ENCODE data around the gene ST6GALNAC1. TPM values are rescaled to one million over a fixed set of nuclear protein-coding genes. Genes with fewer than 3 reads are reported as not detected.

ST6GALNAC1 gene
- total and polyA plus RNA-seq, 2 of the 13 experiments (the other 11 are each of a cell fraction or from before 2014, with no cell fraction given) = not detected

DNA sequence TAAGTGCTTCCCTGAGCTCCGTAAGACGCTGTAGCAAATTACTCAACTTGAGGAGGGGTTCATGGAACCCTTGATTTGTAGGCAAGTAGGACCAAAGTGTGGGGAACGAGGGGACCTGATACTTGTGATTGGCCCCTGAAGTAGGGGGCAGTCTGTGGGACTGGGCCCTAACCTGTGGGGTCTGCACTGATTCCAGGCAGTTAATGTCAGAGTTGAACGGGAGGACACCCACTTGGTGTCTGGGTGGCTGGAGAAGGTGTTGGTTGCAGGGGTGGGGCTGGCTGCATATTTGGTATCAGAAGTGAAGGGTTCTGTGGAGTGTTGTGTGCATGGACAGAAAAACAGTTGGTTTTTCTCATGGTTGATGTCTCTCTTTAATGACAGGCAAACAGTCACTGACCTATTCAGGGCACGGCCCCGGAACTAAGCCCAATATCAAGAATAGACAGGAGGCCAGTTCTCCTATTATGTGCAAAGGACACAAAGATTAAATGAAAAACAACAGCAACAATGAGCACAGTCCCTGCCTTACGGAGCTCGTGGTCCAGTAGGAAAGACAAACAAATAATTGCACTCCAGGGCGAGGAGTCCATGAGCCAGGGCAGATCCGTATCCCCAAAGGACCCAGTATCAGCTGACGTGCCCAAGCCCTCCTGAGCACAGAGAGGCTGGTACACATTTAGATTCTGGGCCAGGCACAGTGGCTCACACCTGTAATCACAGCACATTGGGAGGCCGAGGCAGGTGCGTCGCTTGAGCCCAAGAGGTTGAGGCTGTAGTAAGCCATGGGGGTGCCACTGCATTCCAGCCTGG is 48.0 kb upstream of the ST6GALNAC1 start (continued):
- TF ChIP-seq, protein P1, sequence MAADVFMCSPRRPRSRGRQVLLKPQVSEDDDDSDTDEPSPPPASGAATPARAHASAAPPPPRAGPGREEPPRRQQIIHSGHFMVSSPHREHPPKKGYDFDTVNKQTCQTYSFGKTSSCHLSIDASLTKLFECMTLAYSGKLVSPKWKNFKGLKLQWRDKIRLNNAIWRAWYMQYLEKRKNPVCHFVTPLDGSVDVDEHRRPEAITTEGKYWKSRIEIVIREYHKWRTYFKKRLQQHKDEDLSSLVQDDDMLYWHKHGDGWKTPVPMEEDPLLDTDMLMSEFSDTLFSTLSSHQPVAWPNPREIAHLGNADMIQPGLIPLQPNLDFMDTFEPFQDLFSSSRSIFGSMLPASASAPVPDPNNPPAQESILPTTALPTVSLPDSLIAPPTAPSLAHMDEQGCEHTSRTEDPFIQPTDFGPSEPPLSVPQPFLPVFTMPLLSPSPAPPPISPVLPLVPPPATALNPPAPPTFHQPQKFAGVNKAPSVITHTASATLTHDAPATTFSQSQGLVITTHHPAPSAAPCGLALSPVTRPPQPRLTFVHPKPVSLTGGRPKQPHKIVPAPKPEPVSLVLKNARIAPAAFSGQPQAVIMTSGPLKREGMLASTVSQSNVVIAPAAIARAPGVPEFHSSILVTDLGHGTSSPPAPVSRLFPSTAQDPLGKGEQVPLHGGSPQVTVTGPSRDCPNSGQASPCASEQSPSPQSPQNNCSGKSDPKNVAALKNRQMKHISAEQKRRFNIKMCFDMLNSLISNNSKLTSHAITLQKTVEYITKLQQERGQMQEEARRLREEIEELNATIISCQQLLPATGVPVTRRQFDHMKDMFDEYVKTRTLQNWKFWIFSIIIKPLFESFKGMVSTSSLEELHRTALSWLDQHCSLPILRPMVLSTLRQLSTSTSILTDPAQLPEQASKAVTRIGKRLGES (CRISPR knock-in tag; IDR thresholded peaks at IDR 0.05; ENCODE audit: borderline replicate concordance) = no peak
- TF ChIP-seq GZF1 (CRISPR knock-in tag; IDR thresholded peaks at IDR 0.05) = no peak
- no peak for TF ChIP-seq FLYWCH1 (CRISPR knock-in tag; IDR thresholded peaks at IDR 0.05)
- TF ChIP-seq ZFYVE20 (CRISPR knock-in tag; IDR thresholded peaks at IDR 0.05; ENCODE audit: borderline replicate concordance, low read depth) = no peak
- peak; percentile 91 for TF ChIP-seq IRF2 (CRISPR knock-in tag; IDR thresholded peaks at IDR 0.05)
- TF ChIP-seq ZNF33A (CRISPR knock-in tag; IDR thresholded peaks at IDR 0.05; ENCODE audit: borderline replicate concordance) = peak; percentile 90; the same call in 1 of the 2 replicates
- no peak for TF ChIP-seq ZNF253 (CRISPR knock-in tag; IDR thresholded peaks at IDR 0.05; ENCODE audit: borderline replicate concordance)
- no peak for TF ChIP-seq MZF1 (CRISPR knock-in tag; IDR thresholded peaks at IDR 0.05; ENCODE audit: borderline replicate concordance)
- TF ChIP-seq, protein P2, sequence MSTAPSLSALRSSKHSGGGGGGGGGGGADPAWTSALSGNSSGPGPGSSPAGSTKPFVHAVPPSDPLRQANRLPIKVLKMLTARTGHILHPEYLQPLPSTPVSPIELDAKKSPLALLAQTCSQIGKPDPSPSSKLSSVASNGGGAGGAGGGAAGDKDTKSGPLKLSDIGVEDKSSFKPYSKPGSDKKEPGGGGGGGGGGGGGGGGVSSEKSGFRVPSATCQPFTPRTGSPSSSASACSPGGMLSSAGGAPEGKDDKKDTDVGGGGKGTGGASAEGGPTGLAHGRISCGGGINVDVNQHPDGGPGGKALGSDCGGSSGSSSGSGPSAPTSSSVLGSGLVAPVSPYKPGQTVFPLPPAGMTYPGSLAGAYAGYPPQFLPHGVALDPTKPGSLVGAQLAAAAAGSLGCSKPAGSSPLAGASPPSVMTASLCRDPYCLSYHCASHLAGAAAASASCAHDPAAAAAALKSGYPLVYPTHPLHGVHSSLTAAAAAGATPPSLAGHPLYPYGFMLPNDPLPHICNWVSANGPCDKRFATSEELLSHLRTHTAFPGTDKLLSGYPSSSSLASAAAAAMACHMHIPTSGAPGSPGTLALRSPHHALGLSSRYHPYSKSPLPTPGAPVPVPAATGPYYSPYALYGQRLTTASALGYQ (CRISPR knock-in tag; IDR thresholded peaks at IDR 0.05) = no peak; the same call in 1 of the 2 replicates
- TF ChIP-seq ZFY (CRISPR knock-in tag; IDR thresholded peaks at IDR 0.05) = no peak; the same call in none of the 2 replicates
- peak; percentile 50 for TF ChIP-seq CEBPG (CRISPR knock-in tag; IDR thresholded peaks at IDR 0.05)
- no peak for TF ChIP-seq ARNT (IDR thresholded peaks at IDR 0.05)
- TF ChIP-seq, protein P3, sequence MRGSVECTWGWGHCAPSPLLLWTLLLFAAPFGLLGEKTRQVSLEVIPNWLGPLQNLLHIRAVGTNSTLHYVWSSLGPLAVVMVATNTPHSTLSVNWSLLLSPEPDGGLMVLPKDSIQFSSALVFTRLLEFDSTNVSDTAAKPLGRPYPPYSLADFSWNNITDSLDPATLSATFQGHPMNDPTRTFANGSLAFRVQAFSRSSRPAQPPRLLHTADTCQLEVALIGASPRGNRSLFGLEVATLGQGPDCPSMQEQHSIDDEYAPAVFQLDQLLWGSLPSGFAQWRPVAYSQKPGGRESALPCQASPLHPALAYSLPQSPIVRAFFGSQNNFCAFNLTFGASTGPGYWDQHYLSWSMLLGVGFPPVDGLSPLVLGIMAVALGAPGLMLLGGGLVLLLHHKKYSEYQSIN (CRISPR knock-in tag; IDR thresholded peaks at IDR 0.05; ENCODE audit: borderline replicate concordance) = no peak
- TF ChIP-seq HNRNPK (IDR thresholded peaks at IDR 0.05; ENCODE audit: low read depth, low read length, poor library complexity, severe bottlenecking) = no peak
- TF ChIP-seq SMYD3 (CRISPR knock-in tag; IDR thresholded peaks at IDR 0.05) = peak; percentile 58; the same call in 1 of the 2 replicates
- TF ChIP-seq, protein P4, sequence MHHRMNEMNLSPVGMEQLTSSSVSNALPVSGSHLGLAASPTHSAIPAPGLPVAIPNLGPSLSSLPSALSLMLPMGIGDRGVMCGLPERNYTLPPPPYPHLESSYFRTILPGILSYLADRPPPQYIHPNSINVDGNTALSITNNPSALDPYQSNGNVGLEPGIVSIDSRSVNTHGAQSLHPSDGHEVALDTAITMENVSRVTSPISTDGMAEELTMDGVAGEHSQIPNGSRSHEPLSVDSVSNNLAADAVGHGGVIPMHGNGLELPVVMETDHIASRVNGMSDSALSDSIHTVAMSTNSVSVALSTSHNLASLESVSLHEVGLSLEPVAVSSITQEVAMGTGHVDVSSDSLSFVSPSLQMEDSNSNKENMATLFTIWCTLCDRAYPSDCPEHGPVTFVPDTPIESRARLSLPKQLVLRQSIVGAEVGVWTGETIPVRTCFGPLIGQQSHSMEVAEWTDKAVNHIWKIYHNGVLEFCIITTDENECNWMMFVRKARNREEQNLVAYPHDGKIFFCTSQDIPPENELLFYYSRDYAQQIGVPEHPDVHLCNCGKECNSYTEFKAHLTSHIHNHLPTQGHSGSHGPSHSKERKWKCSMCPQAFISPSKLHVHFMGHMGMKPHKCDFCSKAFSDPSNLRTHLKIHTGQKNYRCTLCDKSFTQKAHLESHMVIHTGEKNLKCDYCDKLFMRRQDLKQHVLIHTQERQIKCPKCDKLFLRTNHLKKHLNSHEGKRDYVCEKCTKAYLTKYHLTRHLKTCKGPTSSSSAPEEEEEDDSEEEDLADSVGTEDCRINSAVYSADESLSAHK (CRISPR knock-in tag; IDR thresholded peaks at IDR 0.05; ENCODE audit: borderline replicate concordance) = no peak
- 0 out of 2 replicates have a peak, but pooled peaks have one; percentile 25 for TF ChIP-seq TOE1 (CRISPR knock-in tag; IDR thresholded peaks at IDR 0.05)
- TF ChIP-seq, protein P5, sequence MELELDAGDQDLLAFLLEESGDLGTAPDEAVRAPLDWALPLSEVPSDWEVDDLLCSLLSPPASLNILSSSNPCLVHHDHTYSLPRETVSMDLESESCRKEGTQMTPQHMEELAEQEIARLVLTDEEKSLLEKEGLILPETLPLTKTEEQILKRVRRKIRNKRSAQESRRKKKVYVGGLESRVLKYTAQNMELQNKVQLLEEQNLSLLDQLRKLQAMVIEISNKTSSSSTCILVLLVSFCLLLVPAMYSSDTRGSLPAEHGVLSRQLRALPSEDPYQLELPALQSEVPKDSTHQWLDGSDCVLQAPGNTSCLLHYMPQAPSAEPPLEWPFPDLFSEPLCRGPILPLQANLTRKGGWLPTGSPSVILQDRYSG (CRISPR knock-in tag; IDR thresholded peaks at IDR 0.05) = no peak
- TF ChIP-seq KLF13 (CRISPR knock-in tag; IDR thresholded peaks at IDR 0.05) = no peak
- TF ChIP-seq ZNF644 (CRISPR knock-in tag; IDR thresholded peaks at IDR 0.05; ENCODE audit: low read depth) = peak; percentile 41; the same call in 1 of the 2 replicates

Measured in HepG2 (cell line).